Measurements from ENCODE around the gene ATP13A2.

Gene ATP13A2

DNA sequence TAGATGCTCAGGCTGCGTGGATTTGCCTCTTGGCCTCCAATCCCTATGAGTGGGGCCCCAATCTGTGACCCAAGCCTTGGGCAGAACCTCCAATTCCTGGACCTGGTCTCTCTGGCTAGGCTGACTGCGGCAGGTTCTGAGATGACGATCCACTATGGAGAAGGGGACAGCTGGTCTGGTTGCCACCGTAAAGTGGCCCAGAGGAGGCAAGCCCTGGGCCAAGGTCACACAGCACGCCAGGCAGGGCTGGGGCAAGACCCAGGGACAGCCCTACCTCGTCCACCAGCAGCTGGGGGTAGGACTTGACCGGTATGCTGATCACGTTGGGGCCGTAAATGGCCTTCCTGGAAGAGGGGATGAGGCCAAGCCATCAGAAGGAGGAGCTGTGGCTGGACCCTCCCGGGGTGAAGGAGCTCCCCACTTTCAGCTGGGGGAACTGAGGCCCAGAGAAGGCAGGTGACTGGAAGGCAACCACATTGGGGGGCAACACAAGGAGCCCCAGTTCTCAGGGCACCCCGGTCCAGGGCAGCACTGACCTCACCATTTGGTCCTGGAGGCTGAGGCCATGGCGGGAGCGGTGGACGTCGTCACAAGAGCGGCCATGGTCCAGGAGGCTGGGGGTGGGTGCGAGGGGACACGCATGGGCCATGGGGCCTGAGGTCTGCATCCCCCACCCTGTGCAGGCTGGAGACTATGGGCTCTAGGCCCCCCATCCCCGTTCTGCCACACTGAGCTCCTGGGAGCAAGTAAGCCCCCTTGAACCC lies 9.8 kb downstream of the ATP13A2 start:
- Histone ChIP-seq H3K4me2 (ENCODE audit: low read depth, low read length, poor library complexity, severe bottlenecking) (no peak overlapping the region), H3K9ac (ENCODE audit: low read depth, low read length, poor library complexity, severe bottlenecking) (no peak overlapping the region), H2AFZ (ENCODE audit: low read length) (no peak overlapping the region), H3F3A (ENCODE audit: low read depth) (no peaks in the 10 kb centered on the region), H3K9me3 (ENCODE audit: insufficient read depth, low read depth, low read length) (no peaks in the 10 kb centered on the region), H3K4me3 (ENCODE audit: low read length, poor library complexity, severe bottlenecking) (no peak overlapping the region), H4K20me1 (ENCODE audit: insufficient read depth, low read length, poor library complexity, severe bottlenecking) (peaks cover 1% of the 10 kb centered on the region), H3K27me3 (ENCODE audit: insufficient read depth, low read length, poor library complexity, severe bottlenecking) (no peaks in the 10 kb centered on the region), H3K36me3 (ENCODE audit: insufficient read depth, low read length) (peaks cover 38% of the 10 kb centered on the region; the same call in 1 of the 2 replicates), H3K4me1 (ENCODE audit: insufficient read depth, low read length, poor library complexity, severe bottlenecking) (no peaks in the 10 kb centered on the region), H3K9me2 (replicated peaks; ENCODE audit: low read depth, low read length) (no peaks in the 10 kb centered on the region), H3K79me2 (ENCODE audit: insufficient read depth, low read length) (no peaks in the 10 kb centered on the region)
- no peak for TF ChIP-seq EZH2phosphoT487 (IDR thresholded peaks at IDR 0.05; ENCODE audit: borderline replicate concordance)
- TF ChIP-seq, protein P1, sequence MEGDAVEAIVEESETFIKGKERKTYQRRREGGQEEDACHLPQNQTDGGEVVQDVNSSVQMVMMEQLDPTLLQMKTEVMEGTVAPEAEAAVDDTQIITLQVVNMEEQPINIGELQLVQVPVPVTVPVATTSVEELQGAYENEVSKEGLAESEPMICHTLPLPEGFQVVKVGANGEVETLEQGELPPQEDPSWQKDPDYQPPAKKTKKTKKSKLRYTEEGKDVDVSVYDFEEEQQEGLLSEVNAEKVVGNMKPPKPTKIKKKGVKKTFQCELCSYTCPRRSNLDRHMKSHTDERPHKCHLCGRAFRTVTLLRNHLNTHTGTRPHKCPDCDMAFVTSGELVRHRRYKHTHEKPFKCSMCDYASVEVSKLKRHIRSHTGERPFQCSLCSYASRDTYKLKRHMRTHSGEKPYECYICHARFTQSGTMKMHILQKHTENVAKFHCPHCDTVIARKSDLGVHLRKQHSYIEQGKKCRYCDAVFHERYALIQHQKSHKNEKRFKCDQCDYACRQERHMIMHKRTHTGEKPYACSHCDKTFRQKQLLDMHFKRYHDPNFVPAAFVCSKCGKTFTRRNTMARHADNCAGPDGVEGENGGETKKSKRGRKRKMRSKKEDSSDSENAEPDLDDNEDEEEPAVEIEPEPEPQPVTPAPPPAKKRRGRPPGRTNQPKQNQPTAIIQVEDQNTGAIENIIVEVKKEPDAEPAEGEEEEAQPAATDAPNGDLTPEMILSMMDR (conservative IDR thresholded peaks at IDR 0.05; ENCODE audit: low read length): no peak

DNA sequence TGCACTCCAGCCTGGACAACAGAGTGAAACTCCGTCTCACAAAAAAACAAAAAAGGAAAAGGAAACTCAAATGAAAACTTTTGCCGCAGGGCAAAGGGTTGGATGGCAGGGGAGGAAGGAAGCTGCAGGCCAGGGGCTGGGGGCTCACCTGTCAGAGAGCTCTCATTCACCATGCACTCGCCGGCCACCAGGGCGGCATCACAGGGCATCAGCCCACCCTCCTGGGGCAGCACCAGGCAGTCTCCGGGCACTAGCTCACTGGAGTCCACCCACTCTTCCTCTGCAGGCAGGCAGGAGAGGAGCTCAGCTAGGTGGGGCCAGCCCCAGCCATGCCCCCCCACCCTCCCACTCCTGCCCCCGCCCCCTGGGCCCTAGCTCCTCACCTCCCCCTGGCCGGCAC lies 11.9 kb downstream of the ATP13A2 start:
- peaks cover 31% of the 10 kb centered on the region; the same call in 1 of the 2 replicates for H3K36me3 ChIP-seq (ENCODE audit: insufficient read depth, low read length)
- no peak overlapping the region for H2AFZ ChIP-seq (ENCODE audit: low read length)
- H3K9me3 ChIP-seq (ENCODE audit: insufficient read depth, low read depth, low read length): no peaks in the 10 kb centered on the region
- H3K27me3 ChIP-seq (ENCODE audit: insufficient read depth, low read length, poor library complexity, severe bottlenecking): no peaks in the 10 kb centered on the region
- TF ChIP-seq EZH2phosphoT487 (IDR thresholded peaks at IDR 0.05; ENCODE audit: borderline replicate concordance): no peak
- TF ChIP-seq, protein P1 (conservative IDR thresholded peaks at IDR 0.05; ENCODE audit: low read length): peak; percentile 26
- H3F3A ChIP-seq (ENCODE audit: low read depth): no peaks in the 10 kb centered on the region
- no peak overlapping the region for H3K4me3 ChIP-seq (ENCODE audit: low read length, poor library complexity, severe bottlenecking)
- no peak overlapping the region for H3K4me2 ChIP-seq (ENCODE audit: low read depth, low read length, poor library complexity, severe bottlenecking)
- H3K4me1 ChIP-seq (ENCODE audit: insufficient read depth, low read length, poor library complexity, severe bottlenecking): no peaks in the 10 kb centered on the region
- H3K9me2 ChIP-seq (replicated peaks; ENCODE audit: low read depth, low read length): no peaks in the 10 kb centered on the region
- no peaks in the 10 kb centered on the region for H3K79me2 ChIP-seq (ENCODE audit: insufficient read depth, low read length)
- H4K20me1 ChIP-seq (ENCODE audit: insufficient read depth, low read length, poor library complexity, severe bottlenecking): no peaks in the 10 kb centered on the region
- H3K9ac ChIP-seq (ENCODE audit: low read depth, low read length, poor library complexity, severe bottlenecking): no peak overlapping the region

DNA sequence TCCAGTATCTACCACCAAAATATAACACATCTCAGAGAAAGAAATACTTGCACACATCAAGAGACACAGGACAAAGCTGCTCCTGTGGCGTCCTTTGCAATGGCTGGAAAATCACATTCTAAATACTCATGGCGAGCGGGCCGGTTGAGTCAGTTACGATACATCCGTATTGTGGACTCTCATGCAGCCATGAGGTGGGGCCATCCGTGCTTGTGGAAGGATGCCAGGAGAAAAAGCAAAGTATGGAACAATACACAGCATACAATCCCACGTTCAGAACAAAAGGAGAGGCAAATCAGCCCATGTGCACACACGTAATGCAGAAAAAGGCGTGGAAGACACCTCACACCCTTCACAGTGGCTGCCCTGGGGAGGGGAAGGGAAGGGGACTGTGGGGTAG lies 13.1 kb downstream of the ATP13A2 start:
- no peak overlapping the region for H3K4me2 ChIP-seq (ENCODE audit: low read depth, low read length, poor library complexity, severe bottlenecking)
- no peaks in the 10 kb centered on the region for H4K20me1 ChIP-seq (ENCODE audit: insufficient read depth, low read length, poor library complexity, severe bottlenecking)
- H3K9ac ChIP-seq (ENCODE audit: low read depth, low read length, poor library complexity, severe bottlenecking): no peak overlapping the region
- no peaks in the 10 kb centered on the region for H3K79me2 ChIP-seq (ENCODE audit: insufficient read depth, low read length)
- no peaks in the 10 kb centered on the region for H3K9me2 ChIP-seq (replicated peaks; ENCODE audit: low read depth, low read length)
- H3K4me1 ChIP-seq (ENCODE audit: insufficient read depth, low read length, poor library complexity, severe bottlenecking): no peaks in the 10 kb centered on the region
- no peaks in the 10 kb centered on the region for H3K27me3 ChIP-seq (ENCODE audit: insufficient read depth, low read length, poor library complexity, severe bottlenecking)
- H2AFZ ChIP-seq (ENCODE audit: low read length): no peak overlapping the region
- TF ChIP-seq, protein P1 (conservative IDR thresholded peaks at IDR 0.05; ENCODE audit: low read length): no peak
- no peak for TF ChIP-seq EZH2phosphoT487 (IDR thresholded peaks at IDR 0.05; ENCODE audit: borderline replicate concordance)
- no peak overlapping the region for H3K4me3 ChIP-seq (ENCODE audit: low read length, poor library complexity, severe bottlenecking)
- no peaks in the 10 kb centered on the region for H3F3A ChIP-seq (ENCODE audit: low read depth)
- H3K36me3 ChIP-seq (ENCODE audit: insufficient read depth, low read length): peaks cover 23% of the 10 kb centered on the region; the same call in 1 of the 2 replicates
- no peaks in the 10 kb centered on the region for H3K9me3 ChIP-seq (ENCODE audit: insufficient read depth, low read depth, low read length)

Data from Loucy (cell line).